IPS DF 19.7 (cell line): Measurements from ENCODE around the gene CNDP1.

Source experiments
- DNase-seq: peaks from one replicate; pipeline ENCODE4 v3.0.0-alpha.2; 2013; ENCODE audit warnings: low read depth, low spot score

CNDP1 gene

DNA sequence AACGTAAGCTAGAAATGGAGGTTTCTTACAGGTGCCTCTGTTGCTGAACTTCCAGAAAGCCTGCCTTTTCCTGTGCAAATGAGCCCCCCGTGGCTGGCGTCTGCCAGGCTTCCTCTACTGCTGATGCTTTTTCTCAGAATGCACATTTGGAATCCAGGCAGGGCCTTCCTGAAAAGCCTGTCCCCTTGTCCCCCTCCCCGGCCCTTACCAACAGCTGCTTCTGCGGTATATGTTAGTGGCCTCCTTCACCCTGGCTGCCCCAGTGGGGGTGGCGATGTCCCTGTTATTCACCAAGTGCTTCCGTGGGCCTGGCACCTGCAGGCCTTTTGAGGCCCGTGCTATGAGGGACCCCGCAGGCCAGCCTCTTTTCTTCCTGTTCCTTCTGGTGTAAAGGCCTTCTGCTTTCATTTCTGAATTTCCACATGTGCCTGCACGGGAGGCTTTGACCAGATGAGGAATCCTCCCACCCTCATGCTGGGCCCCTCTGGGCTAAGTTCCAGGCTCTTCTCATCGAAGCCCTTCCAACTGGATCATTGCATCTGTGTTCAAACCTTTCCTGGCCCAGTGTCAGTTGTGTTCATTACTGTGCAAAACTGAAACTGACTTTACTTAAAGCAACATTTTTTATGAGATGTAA, 27.7 kb upstream of the CNDP1 start:
- no peak for DNase-seq

DNA sequence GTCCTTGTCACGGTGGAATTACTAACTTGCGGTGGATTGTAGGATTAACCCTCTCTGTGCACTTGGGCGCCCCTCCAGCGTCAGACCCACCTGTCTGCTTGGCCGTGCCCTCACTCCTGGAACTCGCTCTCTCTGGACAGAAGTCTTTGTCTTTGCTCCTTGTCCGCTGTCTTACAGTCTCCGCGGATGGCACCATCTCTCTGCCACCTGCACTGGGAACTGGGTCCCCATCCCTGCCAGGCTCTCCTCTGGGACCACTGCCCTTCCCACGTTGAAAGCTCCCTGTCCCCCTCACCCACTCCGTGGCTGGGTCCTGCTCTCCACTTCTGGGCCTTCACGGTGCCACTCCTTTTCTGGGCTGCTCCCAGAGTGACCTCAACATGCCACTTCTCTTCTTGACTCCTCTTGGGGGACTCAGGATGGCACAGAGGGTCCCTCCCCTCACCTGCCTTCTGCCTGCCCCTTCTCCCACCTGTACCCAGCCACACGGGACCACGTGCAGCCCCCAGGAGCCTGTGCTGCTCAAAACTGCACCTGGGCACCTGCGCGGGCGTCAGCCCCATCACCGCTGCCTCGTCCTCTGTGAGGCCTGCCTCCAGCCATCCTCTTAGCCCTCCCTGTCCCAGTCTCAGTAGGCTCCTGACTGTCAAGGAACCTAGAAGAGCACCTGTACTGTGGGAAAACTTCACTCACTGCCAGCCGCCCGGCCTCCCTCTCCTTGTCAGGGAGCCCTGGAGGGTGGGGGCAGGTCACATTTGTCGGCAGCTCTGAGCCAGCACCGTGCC, 27.0 kb upstream of the CNDP1 start:
- DNase-seq: no peak

DNA sequence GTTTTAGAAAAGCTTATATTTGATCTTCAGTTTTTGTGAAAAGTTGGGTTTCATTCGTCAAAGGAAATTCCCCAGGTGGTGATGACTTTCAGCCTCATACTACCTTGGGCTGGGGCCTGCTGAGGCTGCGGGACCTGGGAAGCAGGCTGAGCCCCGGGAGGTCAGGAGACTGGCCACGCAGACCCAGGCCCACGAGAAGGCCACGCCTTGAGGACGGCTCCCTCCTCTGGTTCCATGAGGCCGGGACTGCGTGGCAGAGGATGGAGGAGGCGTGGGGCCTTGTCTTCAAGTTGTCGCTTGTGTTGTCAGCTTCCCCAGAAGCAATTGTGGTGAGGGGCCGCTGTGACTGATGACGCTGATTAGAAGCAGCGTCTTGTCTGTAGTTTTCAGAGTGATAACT, 26.4 kb upstream of the CNDP1 start:
- DNase-seq: no peak

DNA sequence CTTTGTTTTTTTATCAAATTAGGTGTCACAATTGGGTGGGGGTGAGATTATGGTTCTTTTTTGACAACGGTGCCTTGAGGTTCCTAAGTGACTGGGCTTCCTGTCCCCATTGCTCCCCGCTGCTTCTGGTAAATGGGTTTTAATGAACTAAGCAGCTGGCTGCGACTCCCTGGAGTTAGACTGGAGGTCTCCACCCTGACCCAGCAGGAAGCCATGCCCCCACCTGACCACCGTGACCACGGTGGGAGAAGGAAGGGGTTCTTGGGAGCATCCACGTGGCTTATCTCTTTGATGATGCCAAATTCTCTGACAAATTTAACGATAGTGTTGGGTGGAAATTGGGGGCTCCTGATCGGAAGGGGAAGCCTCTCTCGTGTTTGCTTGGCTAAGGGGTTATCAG, 25.9 kb upstream of the CNDP1 start:
- no peak for DNase-seq

DNA sequence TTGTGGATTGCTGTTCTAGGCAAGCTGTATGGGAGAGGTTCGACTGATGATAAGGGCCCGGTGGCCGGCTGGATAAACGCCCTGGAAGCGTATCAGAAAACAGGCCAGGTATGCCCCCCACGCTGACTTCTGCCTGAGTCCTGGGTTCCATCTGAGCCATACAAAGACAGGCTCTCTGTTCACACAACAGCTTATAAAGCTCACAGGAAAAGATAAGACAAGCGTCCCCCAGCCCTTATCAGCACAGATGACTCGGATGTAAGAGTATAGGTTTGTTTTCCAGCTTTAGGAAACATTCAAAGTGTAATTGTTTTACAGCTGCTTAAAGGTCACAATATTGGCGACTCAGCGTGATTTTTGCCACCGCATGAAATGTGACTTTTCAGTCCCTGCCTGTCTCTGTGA, 25.5 kb upstream of the CNDP1 start:
- DNase-seq: no peak

DNA sequence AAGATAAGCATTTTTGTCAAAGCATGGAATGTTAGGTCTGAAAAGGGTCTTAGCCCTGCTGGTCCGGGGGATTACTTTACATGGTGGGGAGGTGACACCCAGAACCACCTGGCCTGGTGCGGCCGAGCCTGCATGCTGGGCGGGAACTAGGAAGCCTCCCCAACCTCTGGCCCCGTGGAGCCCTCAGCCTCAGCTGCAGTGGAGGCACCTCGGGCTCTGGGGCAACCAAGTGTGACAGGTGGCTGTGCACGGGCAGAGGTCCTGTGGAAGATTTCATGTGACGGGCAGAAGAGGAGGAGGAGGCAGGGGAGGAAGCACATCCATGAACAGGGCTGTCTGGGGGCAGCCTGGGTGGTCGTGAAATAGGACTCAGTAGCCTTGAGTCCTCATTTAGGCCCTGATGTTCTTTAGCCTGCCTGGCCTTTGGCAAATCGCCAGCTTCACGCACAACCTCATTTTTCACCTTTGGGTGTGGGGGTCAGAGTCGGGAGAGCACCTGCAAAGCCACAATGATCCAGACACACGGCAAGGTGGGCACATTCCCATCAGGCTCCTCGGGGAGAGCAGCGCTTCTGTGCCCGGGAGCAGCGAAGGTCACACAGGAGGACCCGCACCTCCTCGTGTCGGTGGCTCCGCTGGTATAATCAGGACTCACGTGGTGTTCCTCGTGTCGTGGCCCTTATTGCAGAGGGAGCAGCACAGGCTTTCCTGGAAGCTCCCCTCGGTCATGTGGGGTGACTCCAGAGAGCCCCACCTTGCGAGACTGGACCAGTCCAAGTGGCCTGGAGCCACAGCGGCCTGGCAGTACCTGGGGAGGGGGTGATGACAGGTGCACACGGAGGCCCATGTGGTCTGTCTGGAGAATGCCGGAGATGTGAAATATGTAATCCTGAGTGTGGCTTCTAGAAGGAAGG, 24.2 kb upstream of the CNDP1 start:
- no peak for DNase-seq

DNA sequence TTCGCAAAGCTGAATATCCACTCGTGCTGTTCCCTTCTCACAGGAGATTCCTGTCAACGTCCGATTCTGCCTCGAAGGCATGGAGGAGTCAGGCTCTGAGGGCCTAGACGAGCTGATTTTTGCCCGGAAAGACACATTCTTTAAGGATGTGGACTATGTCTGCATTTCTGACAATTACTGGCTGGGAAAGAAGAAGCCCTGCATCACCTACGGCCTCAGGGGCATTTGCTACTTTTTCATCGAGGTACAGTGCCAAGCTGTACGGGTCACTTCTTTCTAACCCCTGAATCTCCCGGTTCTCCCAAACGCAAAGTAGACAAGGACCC, 23.6 kb upstream of the CNDP1 start:
- no peak for DNase-seq

DNA sequence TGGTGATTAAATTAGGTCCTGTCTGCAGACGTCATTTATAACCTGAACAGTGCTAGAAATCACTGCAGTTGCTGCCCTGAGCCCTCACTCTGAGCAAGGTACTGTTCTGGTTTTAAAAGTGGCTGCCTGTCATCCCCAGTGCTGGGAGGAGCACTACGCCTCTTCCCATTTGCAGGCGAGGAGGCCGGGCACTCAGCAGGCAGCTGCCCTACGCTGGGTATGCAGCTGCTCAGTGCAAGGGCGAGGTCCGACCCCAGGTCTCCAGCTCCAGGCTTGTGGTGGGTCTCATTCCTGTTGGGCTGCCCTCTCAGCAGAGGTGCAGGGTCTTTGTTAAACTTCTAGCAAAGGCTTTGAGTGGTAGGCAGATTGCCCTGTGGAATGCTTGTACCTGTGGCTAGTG, 22.5 kb upstream of the CNDP1 start:
- DNase-seq: no peak

DNA sequence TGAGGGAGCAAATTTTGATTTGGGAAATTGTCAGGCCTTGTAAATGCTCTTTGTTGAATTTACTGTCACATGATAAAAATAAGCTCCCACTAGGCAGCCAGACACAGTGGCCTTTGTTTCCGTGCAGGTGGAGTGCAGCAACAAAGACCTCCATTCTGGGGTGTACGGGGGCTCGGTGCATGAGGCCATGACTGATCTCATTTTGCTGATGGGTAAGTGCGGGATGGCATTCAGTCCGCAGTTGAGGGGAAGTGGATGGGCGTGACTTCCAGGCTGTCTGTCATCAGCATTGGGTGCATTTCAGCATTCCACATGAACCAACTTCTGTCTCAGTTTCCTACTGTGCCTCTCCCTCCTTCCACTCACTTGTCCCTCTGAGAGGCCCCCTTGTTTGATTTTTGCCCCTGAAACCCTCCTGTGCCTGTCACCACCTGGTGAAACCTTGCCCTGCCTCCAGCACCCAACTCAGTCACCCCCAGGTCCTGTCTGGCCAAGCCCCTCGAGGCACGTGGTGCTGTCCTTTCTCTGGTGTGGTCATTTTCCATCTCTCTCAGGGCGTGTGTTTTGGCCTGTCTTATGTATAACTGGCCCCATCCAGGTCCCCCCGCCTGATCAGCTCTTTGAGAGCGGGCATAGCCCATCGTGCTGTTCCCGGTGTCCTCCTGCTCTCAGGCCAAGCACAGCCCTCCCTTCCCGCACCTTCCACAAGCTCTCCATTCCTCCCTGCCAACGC, 21.8 kb upstream of the CNDP1 start:
- no peak for DNase-seq

DNA sequence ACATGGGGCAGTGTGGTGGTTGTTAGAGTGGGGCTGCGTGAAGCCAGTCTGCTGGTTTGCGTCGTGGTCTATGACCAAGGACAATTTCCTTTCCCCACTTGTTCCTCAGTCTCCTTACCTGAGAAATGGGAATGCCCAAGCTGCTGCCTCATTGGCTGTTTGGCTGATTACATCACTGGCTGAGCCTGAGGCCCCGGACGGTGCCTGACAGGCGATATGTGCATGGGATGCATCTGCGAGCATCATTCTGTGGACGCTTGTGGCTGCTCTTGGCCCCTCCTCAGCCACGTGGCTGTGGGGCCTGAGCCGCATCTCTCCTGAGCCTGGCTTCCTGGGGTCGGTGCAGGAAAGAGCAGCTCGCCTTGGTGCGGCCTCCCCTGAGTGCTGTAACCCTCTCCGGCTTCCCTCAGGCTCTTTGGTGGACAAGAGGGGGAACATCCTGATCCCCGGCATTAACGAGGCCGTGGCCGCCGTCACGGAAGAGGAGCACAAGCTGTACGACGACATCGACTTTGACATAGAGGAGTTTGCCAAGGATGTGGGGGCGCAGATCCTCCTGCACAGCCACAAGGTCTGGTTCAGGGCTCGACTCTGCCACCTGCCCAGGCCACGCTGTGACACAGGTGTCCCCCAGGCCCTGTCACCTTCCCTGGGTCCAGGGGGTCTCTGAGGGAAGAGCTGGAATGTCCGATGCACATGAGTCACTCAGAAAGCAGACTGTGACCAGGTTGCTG, 21.0 kb upstream of the CNDP1 start:
- no peak for DNase-seq

DNA sequence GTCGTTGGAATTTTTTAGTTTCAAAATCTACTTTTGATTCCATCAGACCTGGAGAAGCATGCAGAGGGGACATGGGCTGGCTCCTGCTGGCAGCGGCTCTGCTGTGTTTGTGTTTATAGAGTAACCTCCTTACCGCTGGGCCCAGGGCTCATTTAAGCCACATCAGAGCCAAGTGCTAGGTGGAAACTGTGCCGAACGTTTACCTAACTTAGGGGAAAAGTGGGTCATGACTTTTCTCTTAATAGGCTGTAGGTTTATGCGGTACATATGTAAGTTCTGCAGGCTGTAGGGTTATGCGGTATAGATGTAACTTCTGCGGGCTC, 20.5 kb upstream of the CNDP1 start:
- no peak for DNase-seq

DNA sequence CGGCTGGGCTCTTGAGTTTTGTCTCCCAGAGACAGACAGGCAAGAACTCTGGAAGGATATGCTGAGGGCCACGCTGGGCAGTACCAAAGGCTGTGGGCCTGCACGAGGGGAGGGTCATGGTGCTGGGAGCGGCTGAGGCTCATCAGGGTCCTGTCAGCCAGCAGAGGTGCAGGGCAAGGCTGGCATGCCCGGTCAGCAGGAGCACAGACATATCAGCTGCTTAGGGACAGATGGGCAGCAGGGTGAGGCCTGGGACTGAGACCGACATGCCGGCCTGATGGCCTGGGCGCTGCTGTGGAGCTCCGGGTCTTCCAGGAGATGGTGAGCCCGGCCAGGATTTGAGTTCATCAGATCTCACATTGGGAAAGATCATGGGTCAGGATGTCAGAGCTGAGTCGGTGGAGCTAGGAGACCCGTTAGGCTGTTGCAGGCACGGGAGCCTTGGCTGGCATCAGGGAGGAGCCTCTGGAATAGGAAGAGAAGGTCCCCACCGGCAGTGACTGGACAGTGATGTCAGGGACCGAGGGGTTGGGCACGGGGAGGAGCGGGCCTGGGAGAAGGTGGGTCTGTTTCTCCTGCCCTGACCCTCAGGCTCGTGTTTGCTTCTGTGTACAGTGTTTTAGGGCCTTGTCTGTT, 19.3 kb upstream of the CNDP1 start:
- DNase-seq: no peak

DNA sequence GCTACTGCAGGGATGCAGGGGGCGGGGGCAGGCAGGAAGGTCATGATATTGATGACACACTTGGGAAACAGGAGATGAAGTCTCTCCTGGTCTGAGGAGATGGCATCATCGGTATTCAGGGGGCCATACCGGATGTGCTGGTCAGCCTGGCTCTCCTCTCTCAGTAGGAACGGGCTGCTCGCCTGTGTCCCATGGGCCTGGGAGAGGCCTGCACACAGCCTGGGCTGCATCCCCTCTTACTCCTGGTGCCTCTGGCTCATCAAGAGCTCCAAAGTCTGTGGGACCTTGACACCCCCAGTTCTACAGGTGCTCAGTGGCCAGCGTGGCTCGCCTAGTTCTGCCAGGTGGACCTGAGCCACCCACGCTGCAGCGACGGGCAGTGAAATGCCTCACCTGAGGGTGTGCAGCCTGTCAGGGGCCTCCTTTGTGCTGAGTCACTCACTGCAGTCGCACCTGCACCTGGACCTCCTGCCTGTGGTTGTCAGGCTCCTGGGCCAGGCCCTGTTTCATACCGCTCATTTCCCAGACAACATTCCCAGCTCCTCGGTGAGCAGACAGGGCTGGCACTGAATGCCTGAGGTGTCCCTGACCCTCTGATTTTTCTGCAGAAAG, 18.6 kb upstream of the CNDP1 start:
- no peak for DNase-seq

DNA sequence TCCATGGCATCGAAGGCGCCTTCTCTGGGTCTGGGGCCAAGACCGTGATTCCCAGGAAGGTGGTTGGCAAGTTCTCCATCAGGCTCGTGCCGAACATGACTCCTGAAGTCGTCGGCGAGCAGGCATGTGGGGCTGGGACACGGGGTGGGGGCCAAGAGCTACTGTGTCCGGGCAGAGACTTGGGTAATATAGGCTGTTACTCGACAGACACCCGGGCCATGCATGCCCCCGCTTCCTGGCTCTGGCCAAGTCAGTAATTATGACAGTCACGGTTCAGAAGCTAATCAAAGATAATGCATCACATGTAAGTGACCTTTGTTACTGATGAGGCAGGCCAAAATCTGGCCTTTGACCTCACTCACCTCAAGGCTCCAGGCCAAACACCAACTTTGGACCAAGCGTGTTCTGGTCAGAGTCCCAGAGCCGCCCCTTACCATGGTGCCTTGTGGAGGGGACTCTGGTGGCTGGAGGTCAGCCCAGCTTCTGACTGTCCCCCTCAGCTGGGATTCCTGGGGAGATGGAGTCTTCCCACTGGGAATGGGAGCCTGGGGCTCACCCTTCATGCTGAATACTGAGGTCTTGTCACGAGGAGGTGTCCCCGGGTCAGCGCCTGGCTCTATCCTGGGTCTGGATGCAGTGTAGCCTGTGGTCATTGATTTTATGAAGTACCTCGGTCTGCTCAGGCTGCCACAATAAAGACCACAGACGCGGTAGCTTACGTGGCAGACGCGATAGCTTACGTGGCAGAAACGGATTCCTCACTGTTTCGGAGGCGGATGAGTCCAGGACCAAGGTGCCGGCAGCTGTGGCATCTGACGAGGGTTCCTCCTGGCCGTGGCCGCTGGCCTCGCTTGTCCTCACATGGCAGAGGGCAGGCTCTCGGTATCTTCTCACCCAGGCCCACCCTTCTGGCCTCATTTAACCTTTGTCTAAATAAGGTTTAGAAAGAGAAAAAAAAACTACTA, 17.7 kb upstream of the CNDP1 start:
- DNase-seq: no peak

DNA sequence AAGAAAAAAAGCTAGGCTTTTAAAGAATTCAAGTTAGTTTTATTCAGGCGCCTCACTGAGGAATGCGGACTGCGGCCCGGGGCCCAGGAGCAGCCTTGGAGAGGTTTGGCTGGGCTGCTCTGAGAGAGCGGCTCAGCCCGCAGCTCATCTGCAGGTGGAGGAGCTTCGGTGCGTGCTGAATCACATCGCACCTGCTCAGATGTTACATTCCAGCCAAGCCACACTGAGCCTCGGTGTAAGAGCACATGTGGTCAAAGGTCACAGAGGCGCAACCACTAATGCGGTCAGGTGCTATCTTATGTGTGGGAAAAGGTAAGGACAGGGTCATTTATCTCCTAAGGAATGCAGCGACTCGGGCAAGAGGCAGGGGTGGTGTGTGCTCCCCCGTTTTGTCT, 17.1 kb upstream of the CNDP1 start:
- DNase-seq: no peak

DNA sequence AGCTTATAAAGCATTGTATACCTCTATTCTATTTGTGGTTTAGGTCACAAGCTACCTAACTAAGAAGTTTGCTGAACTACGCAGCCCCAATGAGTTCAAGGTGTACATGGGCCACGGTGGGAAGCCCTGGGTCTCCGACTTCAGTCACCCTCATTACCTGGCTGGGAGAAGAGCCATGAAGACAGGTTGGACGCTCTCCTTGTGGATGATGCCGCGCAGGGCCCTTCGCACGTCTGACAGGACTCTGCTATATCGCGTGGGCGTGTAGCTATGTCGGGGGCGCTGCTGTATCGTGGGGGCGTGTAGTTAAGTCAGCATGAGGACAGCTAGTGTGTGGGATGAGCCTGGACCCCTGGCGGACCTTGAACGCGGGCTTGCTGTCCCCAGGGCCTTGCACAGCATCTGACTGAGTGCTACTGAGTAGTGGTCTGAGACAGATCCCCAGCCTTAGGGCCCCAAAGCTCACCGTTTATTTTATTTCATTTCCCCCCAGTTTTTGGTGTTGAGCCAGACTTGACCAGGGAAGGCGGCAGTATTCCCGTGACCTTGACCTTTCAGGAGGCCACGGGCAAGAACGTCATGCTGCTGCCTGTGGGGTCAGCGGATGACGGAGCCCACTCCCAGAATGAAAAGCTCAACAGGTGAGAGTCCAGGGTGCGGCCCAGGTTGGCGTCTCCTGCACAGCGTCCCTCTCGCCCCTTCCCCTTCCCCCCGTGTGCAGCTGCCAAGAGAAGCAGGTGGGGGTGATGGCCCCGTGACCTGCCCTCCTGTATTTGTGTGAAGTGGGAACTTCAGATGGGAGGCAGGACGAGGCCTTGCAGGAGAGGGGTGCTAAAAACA, 15.6 kb upstream of the CNDP1 start:
- no peak for DNase-seq

DNA sequence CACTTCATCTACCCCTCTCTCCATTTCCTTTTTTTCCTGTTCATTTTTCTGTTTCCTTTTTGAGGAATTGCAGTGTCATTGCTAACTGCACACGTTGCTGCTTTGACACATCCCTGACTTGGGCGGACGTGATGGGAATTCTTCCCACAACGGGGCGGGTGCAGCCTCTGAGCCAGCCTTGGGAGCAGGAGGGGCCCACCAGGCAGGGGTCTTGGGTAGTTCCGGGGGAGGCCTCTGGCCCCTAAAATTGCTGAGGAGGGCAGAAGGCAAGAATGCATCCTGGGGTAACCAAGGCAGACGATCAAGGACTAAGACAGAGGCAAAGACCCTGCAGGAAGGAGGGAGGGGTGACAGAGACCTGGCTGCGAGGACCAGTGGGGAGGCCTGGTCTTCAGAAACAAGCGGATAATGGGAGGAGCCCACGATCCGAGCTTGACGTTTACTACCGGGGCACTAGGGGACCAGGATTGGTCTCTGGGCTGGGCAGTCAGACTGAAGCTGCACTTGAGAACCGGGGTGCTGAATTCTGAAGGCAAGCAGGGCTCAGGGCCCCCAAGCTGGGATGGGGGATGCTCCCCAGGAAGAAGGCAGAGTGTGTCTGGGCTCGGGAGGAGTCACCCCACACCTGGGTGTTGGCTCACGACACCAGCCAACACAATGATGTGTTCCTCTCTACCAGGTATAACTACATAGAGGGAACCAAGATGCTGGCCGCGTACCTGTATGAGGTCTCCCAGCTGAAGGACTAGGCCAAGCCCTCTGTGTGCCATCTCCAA, 14.8 kb upstream of the CNDP1 start:
- no peak for DNase-seq
